OCI-LY3 (cell line): ENCODE measurements around the gene NFIL3.

Experiments used
- H2AFZ ChIP-seq: fragments of 200-600, 300-600 bp; shearing (Covaris generic); 2 replicates; pipeline ENCODE4 v1.6.0; 2014; ENCODE audit warnings: antibody characterized with exemption, low read depth, low read length
- H3K27ac ChIP-seq: fragments of 200-600, 300-600 bp; sonication (generic); 2 replicates; pipeline ENCODE4 v1.5.1; 2014; ENCODE audit warnings: mild to moderate bottlenecking, low read length, moderate library complexity, mixed read lengths
- H3K27me3 ChIP-seq: fragments of 200-600, 300-600 bp; sonication (generic); 2 replicates; pipeline ENCODE4 v1.6.1; 2014; ENCODE audit warnings: low read depth, low read length, mixed read lengths
- H3K36me3 ChIP-seq: fragments of 200-600, 300-600 bp; sonication (generic); replicated peaks from 2 replicates; pipeline ENCODE3; 2014; ENCODE audit warnings: low read depth, low read length, mixed read lengths
- H3K4me1 ChIP-seq: fragments of 300-600, 200-600 bp; sonication (generic); 2 replicates; pipeline ENCODE4 v1.6.1; 2014; ENCODE audit warnings: low read length, mixed read lengths
- H3K4me2 ChIP-seq: fragments of 200-600, 300-600 bp; sonication (generic); 2 replicates; pipeline ENCODE4 v1.6.1; 2014; ENCODE audit warnings: low read length, mixed read lengths
- H3K4me3 ChIP-seq: fragments of 300-600, 200-600 bp; sonication (generic); 2 replicates; pipeline ENCODE4 v1.5.1; 2014; ENCODE audit warnings: antibody characterized with exemption, mild to moderate bottlenecking, low read length, moderate library complexity
- H3K79me2 ChIP-seq: fragments of 300-600, 200-600 bp; shearing (Covaris generic); 2 replicates; pipeline ENCODE4 v1.6.1; 2014; ENCODE audit warnings: mild to moderate bottlenecking, low read length, mixed read lengths
- H3K9ac ChIP-seq: fragments of 300-600, 200-600 bp; shearing (Covaris generic); 2 replicates; pipeline ENCODE4 v1.6.0; 2014; ENCODE audit warnings: mild to moderate bottlenecking, low read length, moderate library complexity
- H3K9me3 ChIP-seq: fragments of 200-600, 300-600 bp; shearing (Covaris generic); 2 replicates; pipeline ENCODE4 v1.6.1; 2014; ENCODE audit warnings: low read length, mixed read lengths; ENCODE audit not compliant: insufficient read depth
- H4K20me1 ChIP-seq: fragments of 200-600, 300-600 bp; sonication (generic); 2 replicates; pipeline ENCODE4 v1.6.1; 2016; ENCODE audit warnings: low read length, mixed read lengths; ENCODE audit not compliant: insufficient read depth
- CTCF ChIP-seq: fragments of 200-600, 300-600 bp; sonication (generic); IDR thresholded peaks from 2 replicates; pipeline ENCODE4 v1.5.1; 2014; ENCODE audit warnings: antibody characterized with exemption, low read length, low read depth
- EZH2phosphoT487 ChIP-seq: fragments of 200-600 bp; shearing (Covaris generic); IDR thresholded peaks from 2 replicates; pipeline ENCODE4 v1.6.1; 2018; ENCODE audit warnings: antibody characterized with exemption, mixed run types, low read depth

The NFIL3 gene

GRCh38 chr9:91421971-91422757, 1.5 kb downstream of the NFIL3 start:
- Histone ChIP-seq H3K36me3 (no peaks in the 10 kb centered on the region), H4K20me1 (peaks cover 26% of the 10 kb centered on the region), H3K27ac (no peak overlapping the region), H3K79me2 (no peaks in the 10 kb centered on the region), H3K9ac (peak overlapping the region; percentile 74; the same call in 1 of the 2 replicates), H3K4me2 (peak overlapping the region; percentile 95), H3K4me3 (peak overlapping the region; percentile 99), H3K4me1 (peaks cover 27% of the 10 kb centered on the region), H2AFZ (no peak overlapping the region), H3K27me3 (peaks cover 46% of the 10 kb centered on the region), H3K9me3 (no peaks in the 10 kb centered on the region)
- TF ChIP-seq EZH2phosphoT487 = no peak
- TF ChIP-seq CTCF = no peak

- H3K79me2 ChIP-seq = no peaks in the 10 kb centered on the region
- no peak overlapping the region for H3K27ac ChIP-seq
- peaks cover 52% of the 10 kb centered on the region for H3K27me3 ChIP-seq
- H2AFZ ChIP-seq = no peak overlapping the region
- H4K20me1 ChIP-seq = peaks cover 26% of the 10 kb centered on the region
- H3K4me3 ChIP-seq = no peak overlapping the region
- no peaks in the 10 kb centered on the region for H3K9me3 ChIP-seq
- peaks cover 27% of the 10 kb centered on the region for H3K4me1 ChIP-seq
- H3K4me2 ChIP-seq = no peak overlapping the region
- no peak for TF ChIP-seq CTCF
- TF ChIP-seq EZH2phosphoT487 = no peak
- no peak overlapping the region for H3K9ac ChIP-seq
- H3K36me3 ChIP-seq = no peaks in the 10 kb centered on the region
Observed at GRCh38 chr9:91421128-91421765, 2.4 kb downstream of the NFIL3 start.

- Histone ChIP-seq H3K4me1 (peaks cover 34% of the 10 kb centered on the region), H3K27me3 (peaks cover 54% of the 10 kb centered on the region), H3K36me3 (no peaks in the 10 kb centered on the region), H2AFZ (no peak overlapping the region), H3K4me2 (no peak overlapping the region), H4K20me1 (peaks cover 29% of the 10 kb centered on the region), H3K9ac (no peak overlapping the region), H3K4me3 (no peak overlapping the region), H3K79me2 (no peaks in the 10 kb centered on the region), H3K27ac (no peak overlapping the region), H3K9me3 (no peaks in the 10 kb centered on the region)
- TF ChIP-seq EZH2phosphoT487 (no peak), CTCF (no peak)
Observed at GRCh38 chr9:91420501-91421127, 3.0 kb downstream of the NFIL3 start.
